Effector memory CD8-positive, alpha-beta T cell (primary cell): ENCODE results near the gene CHSY1.

Experiments used
- ATAC-seq: fragments of 150-1000 bp; cut with Tn5 transposase; replicated peaks from 2 replicates; pipeline ENCODE4 v1.10.0; 2021; ENCODE audit warnings: mild to moderate bottlenecking, moderate library complexity
- DNase-seq, 3 experiments: peaks; one replicate each; pipeline ENCODE4 v3.0.0; 2021
- H3K27ac Mint-ChIP-seq, 2 donors: one replicate each; pipeline ENCODE4 v1.8.0; 2022; ENCODE audit warnings: mild to moderate bottlenecking in 2 of 2, mixed read lengths in 2 of 2, moderate library complexity in 2 of 2
- H3K27me3 Mint-ChIP-seq, 2 donors: one replicate each; pipeline ENCODE4 v1.8.0; 2022; ENCODE audit warnings: mixed read lengths in 2 of 2
- H3K36me3 Mint-ChIP-seq: one replicate; pipeline ENCODE4 v1.8.0; 2022; ENCODE audit warnings: mild to moderate bottlenecking, moderate library complexity, mixed read lengths; ENCODE audit not compliant: insufficient read depth
- H3K4me1 Mint-ChIP-seq, 2 donors: one replicate each; pipeline ENCODE4 v1.8.0; 2022; ENCODE audit warnings: low read depth in 2 of 2, mixed read lengths in 2 of 2
- H3K4me3 Mint-ChIP-seq, 2 donors: one replicate each; pipeline ENCODE4 v1.8.0; 2022; ENCODE audit warnings: mild to moderate bottlenecking in 2 of 2, mixed read lengths in 2 of 2, moderate library complexity in 2 of 2
- H3K9me3 Mint-ChIP-seq, 2 donors: one replicate each; pipeline ENCODE4 v1.8.0; 2022; ENCODE audit warnings: mixed read lengths in 2 of 2

Gene CHSY1

DNA sequence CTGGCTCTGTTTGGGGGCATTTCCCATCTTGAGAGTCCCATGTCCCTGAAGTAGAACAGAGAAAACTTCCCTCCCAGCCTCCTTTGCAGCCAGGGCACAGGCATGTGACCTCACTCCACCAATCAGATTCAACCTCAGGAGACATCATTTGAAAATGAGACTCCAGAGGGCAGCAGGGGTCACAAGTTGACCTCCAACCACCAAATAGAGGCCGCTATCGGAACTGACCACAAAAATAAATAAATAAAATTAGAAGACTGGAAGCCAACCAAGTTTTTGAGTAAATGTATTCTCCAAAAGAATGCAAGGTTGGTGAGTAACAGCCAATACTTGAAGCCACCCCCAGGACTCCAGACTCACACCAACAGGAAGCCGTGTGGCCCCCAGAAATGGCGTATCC, 106.5 kb downstream of the CHSY1 start:
- peaks cover 5% of the 10 kb centered on the region in 2 donors for H3K4me1 Mint-ChIP-seq

DNA sequence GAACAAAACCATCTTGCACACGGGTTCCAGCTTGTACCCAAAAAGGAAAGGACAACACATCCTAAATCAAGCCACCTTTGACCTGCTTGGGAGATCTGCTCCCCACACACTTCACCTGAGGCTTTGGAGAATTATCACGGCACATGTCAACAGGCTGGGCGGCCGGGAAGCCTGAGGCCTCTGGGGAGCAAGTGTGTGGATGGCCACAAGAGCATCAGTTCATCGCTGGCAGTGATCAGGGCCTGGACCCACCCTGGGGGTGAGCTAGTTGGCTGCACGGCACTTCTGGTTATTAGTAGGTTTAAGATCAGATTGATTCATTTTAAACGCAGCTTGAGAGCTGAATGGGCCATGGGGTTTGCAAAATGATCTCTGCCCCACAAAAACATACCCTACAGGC, 108.5 kb downstream of the CHSY1 start:
- H3K9me3 Mint-ChIP-seq: no peaks in the 10 kb centered on the region
- H3K4me1 Mint-ChIP-seq: peaks cover 3 to 6% of the 10 kb centered on the region in 2 donors
- H3K4me3 Mint-ChIP-seq: no peak overlapping the region
- DNase-seq: no peak
- H3K27me3 Mint-ChIP-seq: peaks cover 0 to 7% of the 10 kb centered on the region in 2 donors
- H3K36me3 Mint-ChIP-seq: no peaks in the 10 kb centered on the region
- no peak for ATAC-seq
- H3K27ac Mint-ChIP-seq: no peak overlapping the region

More for the DNA sequence above, 106.5 kb downstream of the CHSY1 start:
- DNase-seq (no peak), ATAC-seq (no peak)
- Mint-ChIP-seq H3K9me3 (no peaks in the 10 kb centered on the region), H3K27me3 (peaks cover 0 to 7% of the 10 kb centered on the region in 2 donors), H3K36me3 (no peaks in the 10 kb centered on the region), H3K4me3 (no peak overlapping the region), H3K27ac (no peak overlapping the region)

DNA sequence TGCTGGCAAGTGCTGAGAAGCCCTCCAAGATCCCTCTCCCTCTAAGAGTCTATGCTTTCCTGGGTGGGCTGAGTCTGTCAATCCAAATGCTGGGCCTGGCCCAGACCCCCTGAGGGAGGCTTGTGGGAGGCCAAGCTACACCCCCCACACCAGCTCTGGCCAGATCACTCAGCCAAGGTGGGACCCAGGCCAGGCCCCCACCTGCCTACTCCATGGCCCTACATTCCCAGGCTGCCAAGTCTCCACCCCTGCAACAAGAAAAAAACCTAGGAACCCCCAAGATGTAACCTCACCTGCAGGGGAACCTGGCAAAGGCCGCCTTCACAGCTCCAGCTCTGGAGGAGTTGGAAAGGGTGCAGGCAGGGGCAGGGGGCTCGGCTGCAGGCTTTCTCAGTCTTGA, 109.1 kb downstream of the CHSY1 start:
- peaks cover 4% of the 10 kb centered on the region in 2 donors for H3K4me1 Mint-ChIP-seq
- H3K4me3 Mint-ChIP-seq: no peak overlapping the region
- H3K27me3 Mint-ChIP-seq: peaks cover 0 to 7% of the 10 kb centered on the region in 2 donors
- no peaks in the 10 kb centered on the region for H3K36me3 Mint-ChIP-seq
- H3K9me3 Mint-ChIP-seq: no peaks in the 10 kb centered on the region
- no peak for ATAC-seq
- H3K27ac Mint-ChIP-seq: no peak overlapping the region
- no peak for DNase-seq

DNA sequence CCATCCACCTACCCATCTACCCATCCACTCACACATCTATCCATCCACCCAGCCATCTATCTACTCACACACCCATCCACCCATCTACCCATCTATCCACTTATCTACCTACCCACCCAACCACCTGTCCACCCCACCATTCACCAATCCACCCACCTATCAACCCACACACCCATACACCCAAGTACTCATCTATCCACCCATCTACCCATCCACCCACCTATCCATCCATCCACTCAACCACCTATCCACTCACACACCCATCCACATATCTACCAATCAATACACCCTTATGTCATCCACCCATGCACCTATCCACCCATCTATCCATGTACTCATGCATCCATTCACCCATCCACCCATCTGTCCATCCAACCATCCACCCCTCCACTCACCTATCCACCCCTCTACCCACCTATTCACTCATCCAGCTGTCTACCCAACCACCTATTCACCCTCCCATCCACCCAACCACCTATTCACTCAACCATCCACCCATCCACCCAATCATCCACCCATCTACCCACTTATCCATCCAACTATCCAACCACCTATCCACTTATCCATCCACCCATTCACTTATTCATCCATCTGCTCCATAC, 109.8 kb downstream of the CHSY1 start:
- Mint-ChIP-seq H3K4me3 (no peak overlapping the region), H3K27me3 (peaks cover 0 to 7% of the 10 kb centered on the region in 2 donors), H3K9me3 (no peaks in the 10 kb centered on the region), H3K27ac (no peak overlapping the region), H3K36me3 (no peaks in the 10 kb centered on the region), H3K4me1 (peaks cover 10 to 11% of the 10 kb centered on the region in 2 donors)
- ATAC-seq (no peak), DNase-seq (no peak)

DNA sequence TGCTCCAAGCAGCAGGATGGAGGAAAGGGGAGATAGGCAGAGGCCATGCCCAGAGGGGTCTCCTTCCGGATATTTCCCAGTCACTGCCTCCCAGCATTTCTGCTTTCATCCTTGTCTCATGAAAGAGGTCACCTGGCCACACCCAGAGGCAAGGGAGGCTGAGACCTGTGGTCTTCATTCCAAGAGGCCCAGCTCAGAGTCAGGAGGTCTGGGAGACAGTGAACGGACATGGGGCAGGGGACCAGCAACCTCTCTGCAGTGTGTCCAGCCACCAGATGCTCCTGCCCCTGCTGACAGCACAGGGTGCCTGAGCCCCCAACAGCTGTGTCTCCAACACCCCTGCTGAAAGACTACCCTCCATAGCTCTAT, 111.2 kb downstream of the CHSY1 start:
- Mint-ChIP-seq H3K27me3 (no peaks in the 10 kb centered on the region), H3K4me3 (no peak overlapping the region), H3K4me1 (peaks cover 18 to 22% of the 10 kb centered on the region in 2 donors), H3K36me3 (no peaks in the 10 kb centered on the region), H3K27ac (no peak overlapping the region), H3K9me3 (no peaks in the 10 kb centered on the region)
- DNase-seq (no peak), ATAC-seq (no peak)

DNA sequence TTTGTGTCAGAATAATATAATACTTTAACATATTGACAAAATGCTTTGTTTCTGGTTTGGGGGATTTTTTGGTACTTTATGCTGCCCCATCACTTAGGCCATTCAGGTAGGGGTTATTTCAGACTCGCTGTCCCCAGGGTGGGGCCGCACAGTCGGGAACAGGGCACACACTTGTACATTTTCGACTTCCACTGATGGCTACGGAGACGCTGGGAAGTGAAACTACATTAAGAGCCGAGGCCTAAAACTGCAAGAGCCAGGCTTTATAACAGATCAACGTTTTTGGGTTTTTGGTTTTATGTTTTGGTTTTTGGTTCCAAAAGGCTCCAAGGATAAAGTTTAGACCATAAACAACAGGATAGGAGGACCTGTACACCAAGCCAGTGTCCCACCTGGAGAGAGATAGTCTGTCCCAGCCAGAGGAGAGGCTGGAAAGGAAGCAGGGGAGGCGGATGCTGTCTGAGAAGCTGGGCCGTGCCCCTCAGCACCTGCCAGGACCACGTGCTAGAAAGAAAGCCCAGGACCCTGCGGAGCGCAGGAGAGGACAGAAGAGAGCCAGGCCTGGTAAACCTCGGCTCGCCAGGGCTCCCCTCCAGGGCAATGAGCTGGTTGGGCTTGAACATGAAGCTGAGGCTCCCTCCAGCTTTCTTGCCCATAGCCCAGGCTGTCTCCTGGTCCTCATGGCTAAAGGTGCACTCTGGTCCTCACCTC, 111.7 kb downstream of the CHSY1 start:
- no peaks in the 10 kb centered on the region for H3K27me3 Mint-ChIP-seq
- no peaks in the 10 kb centered on the region for H3K9me3 Mint-ChIP-seq
- no peak overlapping the region for H3K4me3 Mint-ChIP-seq
- ATAC-seq: no peak
- no peak for DNase-seq
- no peak overlapping the region for H3K27ac Mint-ChIP-seq
- peaks cover 22 to 25% of the 10 kb centered on the region in 2 donors for H3K4me1 Mint-ChIP-seq
- H3K36me3 Mint-ChIP-seq: no peaks in the 10 kb centered on the region

DNA sequence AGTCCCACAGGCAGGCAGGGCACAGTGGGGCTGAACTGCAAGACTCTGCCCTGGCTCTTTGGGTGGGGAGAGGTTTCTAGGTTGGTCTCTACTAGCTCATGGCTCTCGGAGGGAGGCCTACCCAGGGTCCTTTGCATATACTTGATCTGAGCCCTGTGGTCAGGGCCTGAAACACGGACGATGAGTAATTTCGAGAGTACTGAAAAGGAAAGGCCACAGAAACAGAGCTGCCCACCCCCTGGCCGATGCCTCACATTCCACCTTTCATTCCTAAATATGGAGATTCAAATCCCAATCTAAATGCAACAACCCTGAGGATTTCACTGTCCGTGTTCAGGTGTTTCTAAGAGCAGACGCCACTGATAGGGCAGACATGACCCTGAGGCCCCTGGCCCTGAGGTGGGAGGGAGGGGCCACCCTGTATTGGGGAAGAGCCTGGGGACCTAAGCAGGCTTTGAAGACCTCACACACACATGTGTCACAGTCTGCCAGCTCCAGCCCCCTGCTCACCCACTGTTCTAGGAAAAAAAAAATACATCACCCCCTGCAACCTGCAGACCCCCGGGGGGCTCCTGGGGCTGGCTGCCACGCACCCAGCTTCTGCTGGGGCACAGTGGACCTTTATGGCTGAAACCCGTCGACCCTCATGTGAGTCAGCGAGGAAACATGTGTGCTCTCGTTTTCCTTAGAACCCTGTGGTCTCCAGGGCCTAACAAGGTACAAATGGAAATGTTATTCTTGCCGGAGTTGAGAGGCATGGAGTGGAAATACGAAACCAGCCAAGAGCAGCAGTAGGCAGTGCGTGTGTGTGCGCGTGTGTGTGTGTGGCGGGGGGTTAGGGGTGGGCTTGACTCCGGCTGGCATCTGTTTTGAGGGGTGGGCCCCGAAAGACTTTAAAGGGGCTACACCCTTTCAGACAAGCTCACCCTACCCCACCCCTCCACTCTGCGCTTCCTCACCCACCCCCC, 112.7 kb downstream of the CHSY1 start:
- H3K27ac Mint-ChIP-seq: no peak overlapping the region

DNA sequence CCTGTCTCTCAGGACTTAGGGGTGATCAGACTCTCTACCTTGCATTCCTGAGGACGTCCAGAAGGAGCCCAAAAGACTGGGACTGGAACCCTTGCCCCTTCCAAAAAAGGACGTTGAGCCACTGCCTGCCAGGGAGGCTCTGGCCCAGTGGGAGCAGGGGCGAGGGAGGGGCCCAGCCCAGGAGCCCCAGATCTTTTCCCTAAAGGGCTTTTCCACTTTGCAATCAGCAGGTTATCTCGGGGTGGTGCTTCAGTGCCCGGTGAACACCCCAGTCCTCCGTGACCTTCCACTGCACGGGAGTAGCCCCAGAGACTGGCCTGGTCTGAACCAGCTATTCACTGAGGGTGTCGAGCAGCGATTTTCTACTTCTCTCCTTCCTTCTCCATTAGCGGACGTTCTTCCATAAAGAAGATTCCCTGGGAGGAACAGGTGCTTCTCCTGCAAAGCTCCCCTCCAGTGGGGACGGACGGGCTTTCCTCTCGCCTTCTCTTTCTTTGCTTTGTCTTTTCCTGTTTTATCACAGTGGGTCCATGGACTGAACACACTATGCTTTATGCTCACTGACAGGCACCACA, 113.7 kb downstream of the CHSY1 start:
- H3K4me1 Mint-ChIP-seq: peaks cover 22 to 25% of the 10 kb centered on the region in 2 donors
- no peaks in the 10 kb centered on the region for H3K9me3 Mint-ChIP-seq
- ATAC-seq: no peak
- no peak overlapping the region for H3K4me3 Mint-ChIP-seq
- H3K27me3 Mint-ChIP-seq: no peaks in the 10 kb centered on the region
- no peak for DNase-seq
- H3K36me3 Mint-ChIP-seq: no peaks in the 10 kb centered on the region
- no peak overlapping the region for H3K27ac Mint-ChIP-seq

More for the DNA sequence above, 112.7 kb downstream of the CHSY1 start:
- DNase-seq: no peak
- no peak for ATAC-seq
- Mint-ChIP-seq H3K4me1 (peaks cover 22 to 25% of the 10 kb centered on the region in 2 donors), H3K4me3 (no peak overlapping the region), H3K36me3 (no peaks in the 10 kb centered on the region), H3K27me3 (no peaks in the 10 kb centered on the region), H3K9me3 (no peaks in the 10 kb centered on the region)

DNA sequence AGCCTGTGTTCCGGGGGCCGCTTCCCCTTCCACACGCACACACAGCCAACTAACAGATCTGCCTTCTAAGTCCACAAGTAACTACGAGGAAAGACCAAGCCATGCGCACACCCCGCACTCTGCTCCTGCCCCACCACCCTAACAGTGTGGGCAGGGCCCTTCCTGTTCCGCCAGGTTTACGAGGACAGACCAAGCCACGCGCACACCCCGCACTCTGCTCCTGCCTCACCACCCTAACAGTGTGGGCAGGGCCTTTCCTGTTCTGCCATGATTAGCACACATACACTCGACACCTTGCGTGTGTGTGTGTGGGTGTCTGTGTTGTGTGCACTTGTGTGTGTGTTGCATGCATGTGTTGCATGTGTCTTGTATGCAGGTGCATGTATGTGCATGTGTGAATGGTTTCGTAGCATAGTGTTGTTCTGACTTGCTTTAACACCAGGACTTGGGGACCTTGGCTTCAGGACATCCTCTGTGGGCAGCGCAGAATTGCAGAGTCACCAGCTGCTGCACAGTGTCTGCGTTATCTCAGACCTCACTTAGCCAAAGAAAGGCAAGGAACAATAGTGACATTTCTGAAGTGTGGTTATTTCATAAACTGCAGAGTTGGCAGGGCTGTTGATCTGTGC, 114.4 kb downstream of the CHSY1 start:
- Mint-ChIP-seq H3K27me3 (no peaks in the 10 kb centered on the region), H3K27ac (peak overlapping the region in 1 of 2 donors; percentile 81), H3K4me3 (peak overlapping the region in 1 of 2 donors; percentile 25), H3K9me3 (no peaks in the 10 kb centered on the region), H3K4me1 (peaks cover 22 to 25% of the 10 kb centered on the region in 2 donors), H3K36me3 (no peaks in the 10 kb centered on the region)
- ATAC-seq: peak; percentile 59
- DNase-seq: no peak

DNA sequence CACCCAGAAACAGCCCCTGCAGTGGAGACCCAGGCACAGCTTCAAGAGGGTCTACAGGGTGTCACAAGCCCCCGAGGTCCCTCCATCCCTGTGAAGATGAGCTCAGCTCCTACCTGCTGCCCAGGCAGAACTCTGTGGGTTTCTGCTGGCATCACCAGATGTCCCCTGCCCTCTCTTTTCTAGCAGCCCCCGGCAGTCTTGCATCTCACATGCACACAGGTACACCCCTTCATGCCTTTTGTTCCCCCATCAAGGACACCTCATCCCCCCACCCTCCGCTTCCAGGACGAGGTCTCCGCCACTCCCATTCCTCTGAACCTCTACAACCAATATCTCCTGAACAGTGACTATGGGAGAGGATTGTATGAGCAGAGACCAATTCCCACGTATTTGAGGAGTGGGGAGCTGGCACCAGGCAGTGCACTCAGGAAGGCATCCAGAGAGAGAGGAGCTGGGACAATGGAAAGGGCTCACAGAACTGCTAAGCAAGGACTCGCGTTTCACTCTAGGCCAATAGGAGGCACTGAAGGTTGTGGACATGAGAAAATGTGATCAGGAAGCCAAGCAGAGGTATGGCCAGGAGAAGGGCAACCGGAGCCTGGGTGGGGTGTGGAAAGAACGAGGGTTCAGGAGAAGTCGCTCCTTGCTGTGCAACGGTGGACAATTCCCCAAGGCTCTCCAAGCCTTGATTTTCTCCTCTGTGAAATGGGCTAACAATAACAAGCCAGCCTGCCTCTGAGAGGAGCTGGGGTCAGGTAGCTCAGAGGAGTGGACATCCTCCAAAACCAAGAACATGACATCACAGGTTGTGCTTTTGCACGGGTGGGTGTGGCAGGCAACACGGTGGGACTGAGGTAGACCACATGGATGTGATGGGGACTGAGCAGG, 115.2 kb downstream of the CHSY1 start:
- peaks cover 22 to 25% of the 10 kb centered on the region in 2 donors for H3K4me1 Mint-ChIP-seq
- H3K27me3 Mint-ChIP-seq: no peaks in the 10 kb centered on the region
- peak overlapping the region in 1 of 2 donors; percentile 81 for H3K27ac Mint-ChIP-seq
- no peaks in the 10 kb centered on the region for H3K36me3 Mint-ChIP-seq
- no peaks in the 10 kb centered on the region for H3K9me3 Mint-ChIP-seq
- DNase-seq (no peak), ATAC-seq (no peak)
- H3K4me3 Mint-ChIP-seq: peak overlapping the region in 1 of 2 donors; percentile 25

DNA sequence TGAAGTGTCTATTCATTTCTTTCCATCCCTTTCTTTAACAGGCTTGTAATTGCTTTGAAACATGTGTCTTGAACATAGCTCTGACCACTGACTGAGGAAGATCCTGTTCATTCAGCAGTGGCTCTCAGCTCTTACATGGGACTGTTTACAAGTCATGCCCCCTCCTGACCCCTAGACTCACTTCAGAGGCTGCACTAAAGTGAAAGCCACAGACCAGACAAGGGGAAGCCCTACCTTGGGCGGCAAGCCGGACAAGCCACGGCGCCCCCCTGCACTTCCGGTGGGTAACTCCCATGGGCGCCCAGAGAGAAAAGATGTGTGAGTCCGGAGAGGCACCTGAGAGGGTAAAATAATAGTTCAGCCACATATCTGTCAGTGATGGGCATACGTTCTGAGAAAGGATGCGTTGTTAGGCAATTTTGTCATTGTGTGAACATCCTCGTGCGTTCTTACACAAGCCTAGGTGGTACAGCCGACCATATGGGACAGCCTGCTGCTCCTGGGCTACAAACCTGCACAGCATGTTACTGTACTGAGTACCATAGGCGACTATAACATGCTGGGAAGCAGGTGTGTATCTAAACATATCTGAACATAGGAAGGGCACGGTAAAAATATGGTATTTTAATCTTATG, 116.2 kb downstream of the CHSY1 start:
- H3K4me1 Mint-ChIP-seq: peaks cover 22 to 25% of the 10 kb centered on the region in 2 donors
- peak overlapping the region; percentile 18 to 49 for H3K4me3 Mint-ChIP-seq

DNA sequence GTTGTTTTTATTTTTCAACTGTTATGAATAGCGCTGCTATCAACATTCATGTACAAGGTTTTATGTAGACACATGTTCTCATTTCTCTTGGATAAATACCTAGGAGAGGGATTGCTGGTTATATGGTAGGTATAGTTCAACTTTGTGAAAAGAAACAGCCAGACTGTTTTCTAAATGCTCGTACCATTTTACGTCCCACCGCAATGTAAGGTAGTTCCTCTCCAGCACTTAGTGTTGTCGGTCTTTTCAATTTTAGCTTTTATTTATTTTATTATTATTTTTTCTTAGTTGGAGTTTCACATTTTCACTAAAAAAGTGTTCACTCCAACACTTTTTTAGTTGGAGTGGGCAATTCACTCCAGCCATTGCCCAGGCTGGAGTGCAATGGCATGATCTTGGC, 117.1 kb downstream of the CHSY1 start:
- no peak for DNase-seq
- Mint-ChIP-seq H3K36me3 (no peaks in the 10 kb centered on the region), H3K9me3 (no peaks in the 10 kb centered on the region), H3K27ac (no peak overlapping the region), H3K4me3 (no peak overlapping the region), H3K4me1 (peaks cover 22 to 25% of the 10 kb centered on the region in 2 donors), H3K27me3 (no peaks in the 10 kb centered on the region)
- no peak for ATAC-seq

More for the DNA sequence above, 116.2 kb downstream of the CHSY1 start:
- no peaks in the 10 kb centered on the region for H3K27me3 Mint-ChIP-seq
- H3K9me3 Mint-ChIP-seq: no peaks in the 10 kb centered on the region
- no peaks in the 10 kb centered on the region for H3K36me3 Mint-ChIP-seq
- DNase-seq (no peak), ATAC-seq (peak; percentile 68)
- peak overlapping the region; percentile 55 to 81 for H3K27ac Mint-ChIP-seq
